Osteoblast (primary cell): Measurements from ENCODE around the gene INHA. TPM values are rescaled to one million over a fixed set of nuclear protein-coding genes. Genes with fewer than 3 reads are reported as not detected.

ENCODE experiments used
- DNase-seq: peaks from one replicate; pipeline ENCODE4 v3.0.0; 2011; ENCODE audit warnings: low spot score, mixed read lengths; ENCODE audit not compliant: insufficient read length; ENCODE audit errors: missing footprints
- H2AFZ ChIP-seq: 2 replicates; pipeline ENCODE4 v1.6.0; 2011; ENCODE audit warnings: mild to moderate bottlenecking, low read length
- H3K27ac ChIP-seq: 2 replicates; pipeline ENCODE4 v1.5.1; 2011; ENCODE audit warnings: mild to moderate bottlenecking, low read depth, low read length, moderate library complexity
- H3K27me3 ChIP-seq: 2 replicates; pipeline ENCODE4 v1.6.0; 2012; ENCODE audit warnings: mild to moderate bottlenecking, control low read depth, inconsistent platforms, low read length, moderate library complexity; ENCODE audit not compliant: insufficient read depth
- H3K36me3 ChIP-seq: 2 replicates; pipeline ENCODE4 v1.5.1; 2011; ENCODE audit warnings: mild to moderate bottlenecking, low read length, control low read depth, moderate library complexity; ENCODE audit not compliant: insufficient read depth
- H3K4me1 ChIP-seq: 2 replicates; pipeline ENCODE4 v1.5.1; 2011; ENCODE audit warnings: mild to moderate bottlenecking, low read length, control low read depth, moderate library complexity; ENCODE audit not compliant: insufficient read depth
- H3K4me2 ChIP-seq: 2 replicates; pipeline ENCODE4 v1.6.0; 2011; ENCODE audit warnings: mild to moderate bottlenecking, low read length; ENCODE audit not compliant: insufficient read depth
- H3K4me3 ChIP-seq: fragments of 200-600 bp; sonication (generic); 3 replicates; pipeline ENCODE4 v1.5.1; 2012; ENCODE audit warnings: mild to moderate bottlenecking, low read length, inconsistent platforms; ENCODE audit not compliant: insufficient read depth
- H3K79me2 ChIP-seq: 2 replicates; pipeline ENCODE4 v1.6.0; 2012; ENCODE audit warnings: mild to moderate bottlenecking, low read length, control low read depth, inconsistent platforms; ENCODE audit not compliant: insufficient read depth
- H3K9me3 ChIP-seq: 2 replicates; pipeline ENCODE4 v1.5.1; 2011; ENCODE audit warnings: low read depth, low read length, control low read depth
- H4K20me1 ChIP-seq: 2 replicates; pipeline ENCODE4 v1.6.0; 2012; ENCODE audit warnings: mild to moderate bottlenecking, low read length, control low read depth; ENCODE audit not compliant: insufficient read depth
- CTCF ChIP-seq: IDR thresholded peaks from 2 replicates; pipeline ENCODE4 v1.5.1; 2011; ENCODE audit warnings: mild to moderate bottlenecking, low read depth, low read length, moderate library complexity; ENCODE audit errors: extremely low read depth
- total RNA-seq: library from RNA; depleted of rRNA; stranded (reverse); fragments of >200 nt; gene quantifications from 2 replicates; pipeline ENCODE4 v1.2.3, GENCODE V29; 2012

The INHA gene
- total RNA-seq, 1 donor = under 0.01 TPM

GRCh38 chr2:219575566-219576504 is 3.7 kb downstream of the INHA start:
- no peak overlapping the region for H3K27ac ChIP-seq
- DNase-seq = no peak
- H4K20me1 ChIP-seq = no peaks in the 10 kb centered on the region
- H2AFZ ChIP-seq = no peak overlapping the region
- H3K4me3 ChIP-seq = no peak overlapping the region
- H3K36me3 ChIP-seq = no peaks in the 10 kb centered on the region
- H3K4me1 ChIP-seq = no peaks in the 10 kb centered on the region
- no peak overlapping the region for H3K4me2 ChIP-seq
- peaks cover 33% of the 10 kb centered on the region for H3K27me3 ChIP-seq
- no peaks in the 10 kb centered on the region for H3K79me2 ChIP-seq
- TF ChIP-seq CTCF = no peak
- H3K9me3 ChIP-seq = no peaks in the 10 kb centered on the region

- no peak overlapping the region for H2AFZ ChIP-seq
- H4K20me1 ChIP-seq = no peaks in the 10 kb centered on the region
- H3K4me1 ChIP-seq = no peaks in the 10 kb centered on the region
- TF ChIP-seq CTCF = no peak
- H3K9me3 ChIP-seq = no peaks in the 10 kb centered on the region
- H3K27me3 ChIP-seq = peaks cover 33% of the 10 kb centered on the region
- H3K4me3 ChIP-seq = no peak overlapping the region
- H3K79me2 ChIP-seq = no peaks in the 10 kb centered on the region
- H3K27ac ChIP-seq = no peak overlapping the region
- DNase-seq = peak; percentile 73
- no peak overlapping the region for H3K4me2 ChIP-seq
- no peaks in the 10 kb centered on the region for H3K36me3 ChIP-seq
These were observed 4.6 kb downstream of the INHA start for GRCh38 chr2:219576505-219577388.

- H3K36me3 ChIP-seq = no peaks in the 10 kb centered on the region
- no peaks in the 10 kb centered on the region for H3K79me2 ChIP-seq
- H3K4me1 ChIP-seq = no peaks in the 10 kb centered on the region
- no peak overlapping the region for H3K4me2 ChIP-seq
- no peak overlapping the region for H3K4me3 ChIP-seq
- peaks cover 37% of the 10 kb centered on the region for H3K27me3 ChIP-seq
- H3K9me3 ChIP-seq = no peaks in the 10 kb centered on the region
- no peak for DNase-seq
- H4K20me1 ChIP-seq = no peaks in the 10 kb centered on the region
- no peak overlapping the region for H3K27ac ChIP-seq
- H2AFZ ChIP-seq = no peak overlapping the region
- TF ChIP-seq CTCF = no peak
These were observed 6.9 kb downstream of the INHA start for GRCh38 chr2:219578811-219579613.
